ENCODE results near the gene EP300.

The EP300 gene

GRCh38 chr22:41198027-41198580 lies 105.7 kb downstream of the EP300 start:
- Histone ChIP-seq H3K27me3 (ENCODE audit: control insufficient read depth in 5 of 5, insufficient read depth in 4 of 5, low read length in 5 of 5) (no peaks in the 10 kb centered on the region), H3K9me3 (ENCODE audit: control insufficient read depth in 5 of 5, low read length in 5 of 5) (no peaks in the 10 kb centered on the region), H3K27ac (ENCODE audit: low read depth, low read length) (no peak overlapping the region), H3K4me3 (ENCODE audit: low read depth in 1 of 5, low read length in 5 of 5) (peak overlapping the region; percentile 81 to 94 (median 89)), H3K36me3 (ENCODE audit: control insufficient read depth in 5 of 5, insufficient read depth in 5 of 5, low read length in 5 of 5) (no peaks in the 10 kb centered on the region), H3K4me1 (ENCODE audit: control insufficient read depth in 5 of 5, insufficient read depth in 5 of 5, low read length in 5 of 5) (peaks cover 0 to 18% (median 17%) of the 10 kb centered on the region in 5 donors), H3K9ac (ENCODE audit: low read length in 5 of 5) (peak overlapping the region in 4 of 5 donors; percentile 33 to 74 (median 64))

- Histone ChIP-seq H3K4me3 (ENCODE audit: low read depth in 1 of 5, low read length in 5 of 5) (no peak overlapping the region), H3K36me3 (ENCODE audit: control insufficient read depth in 5 of 5, insufficient read depth in 5 of 5, low read length in 5 of 5) (no peaks in the 10 kb centered on the region), H3K9me3 (ENCODE audit: control insufficient read depth in 5 of 5, low read length in 5 of 5) (no peaks in the 10 kb centered on the region), H3K27me3 (ENCODE audit: control insufficient read depth in 5 of 5, insufficient read depth in 4 of 5, low read length in 5 of 5) (no peaks in the 10 kb centered on the region), H3K9ac (ENCODE audit: low read length in 5 of 5) (no peak overlapping the region), H3K27ac (ENCODE audit: low read depth, low read length) (no peak overlapping the region), H3K4me1 (ENCODE audit: control insufficient read depth in 5 of 5, insufficient read depth in 5 of 5, low read length in 5 of 5) (peaks cover 6 to 29% (median 28%) of the 10 kb centered on the region in 5 donors)
Observed at GRCh38 chr22:41201141-41201540, 108.7 kb downstream of the EP300 start.

- Histone ChIP-seq H3K27ac (ENCODE audit: low read depth, low read length) (no peak overlapping the region), H3K4me1 (ENCODE audit: control insufficient read depth in 5 of 5, insufficient read depth in 5 of 5, low read length in 5 of 5) (peaks cover 6 to 19% (median 17%) of the 10 kb centered on the region in 5 donors), H3K36me3 (ENCODE audit: control insufficient read depth in 5 of 5, insufficient read depth in 5 of 5, low read length in 5 of 5) (peaks cover 0 to 3% (median 0%) of the 10 kb centered on the region in 5 donors)
Observed at GRCh38 chr22:41203118-41203517, 110.7 kb downstream of the EP300 start.

GRCh38 chr22:41204066-41204465 lies 111.7 kb downstream of the EP300 start:
- H3K27me3 ChIP-seq (ENCODE audit: control insufficient read depth in 5 of 5, insufficient read depth in 4 of 5, low read length in 5 of 5): no peaks in the 10 kb centered on the region
- H3K27ac ChIP-seq (ENCODE audit: low read depth, low read length): no peak overlapping the region
- peaks cover 0 to 3% (median 0%) of the 10 kb centered on the region in 5 donors for H3K36me3 ChIP-seq (ENCODE audit: control insufficient read depth in 5 of 5, insufficient read depth in 5 of 5, low read length in 5 of 5)
- H3K9me3 ChIP-seq (ENCODE audit: control insufficient read depth in 5 of 5, low read length in 5 of 5): no peaks in the 10 kb centered on the region
- H3K9ac ChIP-seq (ENCODE audit: low read length in 5 of 5): no peak overlapping the region
- H3K4me3 ChIP-seq (ENCODE audit: low read depth in 1 of 5, low read length in 5 of 5): no peak overlapping the region
- H3K4me1 ChIP-seq (ENCODE audit: control insufficient read depth in 5 of 5, insufficient read depth in 5 of 5, low read length in 5 of 5): peaks cover 6 to 17% (median 12%) of the 10 kb centered on the region in 5 donors

More at GRCh38 chr22:41203118-41203517, 110.7 kb downstream of the EP300 start:
- no peaks in the 10 kb centered on the region for H3K27me3 ChIP-seq (ENCODE audit: control insufficient read depth in 5 of 5, insufficient read depth in 4 of 5, low read length in 5 of 5)
- H3K9ac ChIP-seq (ENCODE audit: low read length in 5 of 5): no peak overlapping the region
- H3K4me3 ChIP-seq (ENCODE audit: low read depth in 1 of 5, low read length in 5 of 5): no peak overlapping the region
- H3K9me3 ChIP-seq (ENCODE audit: control insufficient read depth in 5 of 5, low read length in 5 of 5): no peaks in the 10 kb centered on the region

GRCh38 chr22:41204992-41205900 lies 112.9 kb downstream of the EP300 start, which contains the start of gene L3MBTL2:
Gene L3MBTL2 (plus strand): TSS chr22:41205312. CDS start chr22:41205363, 51 bp downstream.
- peaks cover 0 to 10% (median 7%) of the 10 kb centered on the region in 5 donors for H3K36me3 ChIP-seq (ENCODE audit: control insufficient read depth in 5 of 5, insufficient read depth in 5 of 5, low read length in 5 of 5)
- H3K27ac ChIP-seq (ENCODE audit: low read depth, low read length): peak within 1 kb of the TSS; percentile 73
- H3K4me3 ChIP-seq (ENCODE audit: low read depth in 1 of 5, low read length in 5 of 5): peak within 1 kb of the TSS; percentile 93 to 100 (median 99)
- H3K4me1 ChIP-seq (ENCODE audit: control insufficient read depth in 5 of 5, insufficient read depth in 5 of 5, low read length in 5 of 5): peaks cover 6 to 17% (median 12%) of the 10 kb centered on the region in 5 donors
- no peaks in the 10 kb centered on the region for H3K9me3 ChIP-seq (ENCODE audit: control insufficient read depth in 5 of 5, low read length in 5 of 5)
- peak within 1 kb of the TSS; percentile 78 to 91 (median 89) for H3K9ac ChIP-seq (ENCODE audit: low read length in 5 of 5)
- H3K27me3 ChIP-seq (ENCODE audit: control insufficient read depth in 5 of 5, insufficient read depth in 4 of 5, low read length in 5 of 5): no peaks in the 10 kb centered on the region

- no peak overlapping the region for H3K4me3 ChIP-seq (ENCODE audit: low read depth in 1 of 5, low read length in 5 of 5)
- H3K4me1 ChIP-seq (ENCODE audit: control insufficient read depth in 5 of 5, insufficient read depth in 5 of 5, low read length in 5 of 5): peaks cover 6 to 17% (median 12%) of the 10 kb centered on the region in 5 donors
- H3K27ac ChIP-seq (ENCODE audit: low read depth, low read length): no peak overlapping the region
- H3K36me3 ChIP-seq (ENCODE audit: control insufficient read depth in 5 of 5, insufficient read depth in 5 of 5, low read length in 5 of 5): peaks cover 0 to 19% (median 14%) of the 10 kb centered on the region in 5 donors
- no peaks in the 10 kb centered on the region for H3K27me3 ChIP-seq (ENCODE audit: control insufficient read depth in 5 of 5, insufficient read depth in 4 of 5, low read length in 5 of 5)
- H3K9ac ChIP-seq (ENCODE audit: low read length in 5 of 5): no peak overlapping the region
- no peaks in the 10 kb centered on the region for H3K9me3 ChIP-seq (ENCODE audit: control insufficient read depth in 5 of 5, low read length in 5 of 5)
Observed at GRCh38 chr22:41206719-41207118, 114.3 kb downstream of the EP300 start.

- Histone ChIP-seq H3K27ac (ENCODE audit: low read depth, low read length) (peak overlapping the region; percentile 54), H3K27me3 (ENCODE audit: control insufficient read depth in 5 of 5, insufficient read depth in 4 of 5, low read length in 5 of 5) (no peaks in the 10 kb centered on the region), H3K36me3 (ENCODE audit: control insufficient read depth in 5 of 5, insufficient read depth in 5 of 5, low read length in 5 of 5) (peaks cover 0 to 42% (median 23%) of the 10 kb centered on the region in 5 donors), H3K9ac (ENCODE audit: low read length in 5 of 5) (no peak overlapping the region), H3K9me3 (ENCODE audit: control insufficient read depth in 5 of 5, low read length in 5 of 5) (no peaks in the 10 kb centered on the region), H3K4me3 (ENCODE audit: low read depth in 1 of 5, low read length in 5 of 5) (no peak overlapping the region), H3K4me1 (ENCODE audit: control insufficient read depth in 5 of 5, insufficient read depth in 5 of 5, low read length in 5 of 5) (peaks cover 5 to 31% (median 29%) of the 10 kb centered on the region in 5 donors)
Observed at GRCh38 chr22:41215409-41215808, 123.0 kb downstream of the EP300 start.

GRCh38 chr22:41215926-41216325 lies 123.5 kb downstream of the EP300 start:
- Histone ChIP-seq H3K4me1 (ENCODE audit: control insufficient read depth in 5 of 5, insufficient read depth in 5 of 5, low read length in 5 of 5) (peaks cover 5 to 31% (median 29%) of the 10 kb centered on the region in 5 donors), H3K9ac (ENCODE audit: low read length in 5 of 5) (peak overlapping the region in 2 of 5 donors; percentile 4 to 11), H3K36me3 (ENCODE audit: control insufficient read depth in 5 of 5, insufficient read depth in 5 of 5, low read length in 5 of 5) (peaks cover 0 to 42% (median 24%) of the 10 kb centered on the region in 5 donors), H3K9me3 (ENCODE audit: control insufficient read depth in 5 of 5, low read length in 5 of 5) (no peaks in the 10 kb centered on the region), H3K27me3 (ENCODE audit: control insufficient read depth in 5 of 5, insufficient read depth in 4 of 5, low read length in 5 of 5) (no peaks in the 10 kb centered on the region), H3K4me3 (ENCODE audit: low read depth in 1 of 5, low read length in 5 of 5) (peak overlapping the region in 1 of 5 donors; percentile 17), H3K27ac (ENCODE audit: low read depth, low read length) (peak overlapping the region; percentile 54)

- no peaks in the 10 kb centered on the region for H3K27me3 ChIP-seq (ENCODE audit: control insufficient read depth in 5 of 5, insufficient read depth in 4 of 5, low read length in 5 of 5)
- H3K27ac ChIP-seq (ENCODE audit: low read depth, low read length): peak overlapping the region; percentile 54
- H3K9me3 ChIP-seq (ENCODE audit: control insufficient read depth in 5 of 5, low read length in 5 of 5): no peaks in the 10 kb centered on the region
- H3K4me3 ChIP-seq (ENCODE audit: low read depth in 1 of 5, low read length in 5 of 5): peak overlapping the region in 3 of 5 donors; percentile 28 to 47 (median 45)
- H3K9ac ChIP-seq (ENCODE audit: low read length in 5 of 5): peak overlapping the region in 3 of 5 donors; percentile 46 to 66 (median 56)
- peaks cover 0 to 45% (median 27%) of the 10 kb centered on the region in 5 donors for H3K36me3 ChIP-seq (ENCODE audit: control insufficient read depth in 5 of 5, insufficient read depth in 5 of 5, low read length in 5 of 5)
- peaks cover 5 to 31% (median 29%) of the 10 kb centered on the region in 5 donors for H3K4me1 ChIP-seq (ENCODE audit: control insufficient read depth in 5 of 5, insufficient read depth in 5 of 5, low read length in 5 of 5)
Observed at GRCh38 chr22:41216984-41217383, 124.6 kb downstream of the EP300 start.
